ENCODE results near the gene NEDD4L. TPM values are rescaled to one million over a fixed set of nuclear protein-coding genes. Genes with fewer than 3 reads are reported as not detected.
"Not testable (repeated sequence)": the region's sequence is repeated elsewhere in the genome, so short reads cannot be mapped to it uniquely, and the experiment has no call there.

The NEDD4L gene
- polyA plus RNA-seq, 1 experiment = 14.1 TPM

GRCh38 chr18:58279504-58280175, 235.6 kb downstream of the NEDD4L start:
- no peak for TF ChIP-seq CTCF (IDR thresholded peaks at IDR 0.05; ENCODE audit: insufficient read depth, low read depth, low read length)
- Histone ChIP-seq H3K36me3 (ENCODE audit: control insufficient read depth, insufficient read depth, low read length) (no peaks in the 10 kb centered on the region), H3K27me3 (ENCODE audit: control insufficient read depth, insufficient read depth, low read length) (no peaks in the 10 kb centered on the region), H3K4me3 (ENCODE audit: low read depth, low read length) (no peak overlapping the region)
- CTCF ChIA-PET = no interaction called here
- POLR2A ChIA-PET = no interaction called here
- no peak for DNase-seq (ENCODE audit: low read depth)

GRCh38 chr18:58280191-58280590, 236.2 kb downstream of the NEDD4L start:
- no peak for DNase-seq (ENCODE audit: low read depth)
- no peaks in the 10 kb centered on the region for H3K36me3 ChIP-seq (ENCODE audit: control insufficient read depth, insufficient read depth, low read length)
- TF ChIP-seq CTCF (IDR thresholded peaks at IDR 0.05; ENCODE audit: insufficient read depth, low read depth, low read length) = no peak
- POLR2A ChIA-PET = no interaction called here
- no peak overlapping the region for H3K4me3 ChIP-seq (ENCODE audit: low read depth, low read length)
- no peaks in the 10 kb centered on the region for H3K27me3 ChIP-seq (ENCODE audit: control insufficient read depth, insufficient read depth, low read length)
- CTCF ChIA-PET = no interaction called here

GRCh38 chr18:58282872-58283271, 238.8 kb downstream of the NEDD4L start:
- H3K27me3 ChIP-seq (ENCODE audit: control insufficient read depth, insufficient read depth, low read length); H3K36me3 ChIP-seq (ENCODE audit: control insufficient read depth, insufficient read depth, low read length); CTCF ChIA-PET; H3K4me3 ChIP-seq (ENCODE audit: low read depth, low read length); DNase-seq (ENCODE audit: low read depth); POLR2A ChIA-PET: not testable (repeated sequence)

- H3K36me3 ChIP-seq (ENCODE audit: control insufficient read depth, insufficient read depth, low read length) = no peaks in the 10 kb centered on the region
- H3K4me3 ChIP-seq (ENCODE audit: low read depth, low read length) = no peak overlapping the region
- DNase-seq (ENCODE audit: low read depth) = no peak
- CTCF ChIA-PET = no interaction called here
- no peak for TF ChIP-seq CTCF (IDR thresholded peaks at IDR 0.05; ENCODE audit: insufficient read depth, low read depth, low read length)
- H3K27me3 ChIP-seq (ENCODE audit: control insufficient read depth, insufficient read depth, low read length) = no peaks in the 10 kb centered on the region
- POLR2A ChIA-PET = no interaction called here
Measured at GRCh38 chr18:58284699-58285448, 240.8 kb downstream of the NEDD4L start.

GRCh38 chr18:58285449-58286130, 241.6 kb downstream of the NEDD4L start:
- Histone ChIP-seq H3K4me3 (ENCODE audit: low read depth, low read length) (no peak overlapping the region), H3K27me3 (ENCODE audit: control insufficient read depth, insufficient read depth, low read length) (no peaks in the 10 kb centered on the region), H3K36me3 (ENCODE audit: control insufficient read depth, insufficient read depth, low read length) (no peaks in the 10 kb centered on the region)
- DNase-seq (ENCODE audit: low read depth) = no peak
- CTCF ChIA-PET = interaction anchor here (0.9 to 1.0 kb wide), 2 partner anchors 36 to 87 kb away, joined by 3 read pairs; no protein-coding TSS in a partner anchor
- TF ChIP-seq CTCF (IDR thresholded peaks at IDR 0.05; ENCODE audit: insufficient read depth, low read depth, low read length) = no peak
- POLR2A ChIA-PET = no interaction called here

Data from BJ (cell line).